MM.1S (cell line): ENCODE measurements around the gene C13orf42.

Experiments
- EZH2 ChIP-seq: fragments of 300-600 bp; sonication (generic); optimal IDR thresholded peaks from 2 replicates; pipeline ENCODE3; 2017; ENCODE audit warnings: low read depth, mild to moderate bottlenecking, antibody characterized with exemption, low read length, mixed read lengths
- TF ChIP-seq, protein P1 (sequence below): fragments of 300-600 bp; sonication (generic); IDR thresholded peaks from 2 replicates; pipeline ENCODE4 v1.5.1; 2016; ENCODE audit warnings: antibody characterized with exemption, low read length, mixed read lengths

DNA sequence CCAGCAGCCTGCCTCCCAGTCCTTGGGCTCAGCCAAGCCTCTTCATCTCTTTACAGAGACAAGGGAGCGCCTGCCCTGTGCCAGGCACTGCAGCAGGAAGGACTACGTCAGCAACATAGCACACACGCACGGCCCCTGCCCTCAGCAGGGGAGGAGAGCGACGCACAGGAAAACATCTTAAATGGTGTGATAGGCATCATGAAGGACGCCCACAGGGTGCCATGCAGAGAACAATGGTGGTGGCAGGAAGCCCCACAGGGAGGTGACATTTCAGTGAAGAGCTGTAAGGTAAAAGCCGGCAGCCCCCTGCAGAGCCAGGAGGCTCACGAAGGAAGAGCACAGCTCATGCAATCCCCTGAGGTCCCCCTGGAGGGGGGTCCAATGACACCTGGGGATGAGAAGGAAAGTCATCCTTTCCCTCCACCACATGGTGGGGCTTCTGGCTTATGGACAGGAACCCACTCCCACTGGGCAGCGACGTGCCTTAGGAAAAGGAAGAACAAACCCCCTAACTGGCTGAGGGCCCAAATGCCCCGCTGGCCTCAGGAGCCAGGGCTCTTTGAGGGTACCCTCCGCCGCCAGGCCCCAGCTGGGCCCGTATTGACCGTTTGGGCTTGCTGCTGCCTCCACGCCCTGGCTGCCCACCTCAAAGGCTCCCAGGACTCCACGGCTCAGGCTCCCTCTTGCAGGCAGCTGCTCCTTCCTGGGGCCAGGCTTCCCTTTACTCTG, 37.3 kb upstream of the C13orf42 start:
- TF ChIP-seq, protein P1, sequence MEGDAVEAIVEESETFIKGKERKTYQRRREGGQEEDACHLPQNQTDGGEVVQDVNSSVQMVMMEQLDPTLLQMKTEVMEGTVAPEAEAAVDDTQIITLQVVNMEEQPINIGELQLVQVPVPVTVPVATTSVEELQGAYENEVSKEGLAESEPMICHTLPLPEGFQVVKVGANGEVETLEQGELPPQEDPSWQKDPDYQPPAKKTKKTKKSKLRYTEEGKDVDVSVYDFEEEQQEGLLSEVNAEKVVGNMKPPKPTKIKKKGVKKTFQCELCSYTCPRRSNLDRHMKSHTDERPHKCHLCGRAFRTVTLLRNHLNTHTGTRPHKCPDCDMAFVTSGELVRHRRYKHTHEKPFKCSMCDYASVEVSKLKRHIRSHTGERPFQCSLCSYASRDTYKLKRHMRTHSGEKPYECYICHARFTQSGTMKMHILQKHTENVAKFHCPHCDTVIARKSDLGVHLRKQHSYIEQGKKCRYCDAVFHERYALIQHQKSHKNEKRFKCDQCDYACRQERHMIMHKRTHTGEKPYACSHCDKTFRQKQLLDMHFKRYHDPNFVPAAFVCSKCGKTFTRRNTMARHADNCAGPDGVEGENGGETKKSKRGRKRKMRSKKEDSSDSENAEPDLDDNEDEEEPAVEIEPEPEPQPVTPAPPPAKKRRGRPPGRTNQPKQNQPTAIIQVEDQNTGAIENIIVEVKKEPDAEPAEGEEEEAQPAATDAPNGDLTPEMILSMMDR: no peak
- TF ChIP-seq EZH2: no peak
